Upper lobe of right lung (tissue), 1 donor: Measurements from ENCODE around the gene EGLN3. TPM values are rescaled to one million over a fixed set of nuclear protein-coding genes. Genes with fewer than 3 reads are reported as not detected.

Experiments
- ATAC-seq: fragments of 200-7000 bp; cut with Tn5 transposase; one replicate; pipeline ENCODE4 v1.9.1; 2020; ENCODE audit warnings: mild to moderate bottlenecking, moderate library complexity
- DNase-seq: peaks from one replicate; pipeline ENCODE4 v3.0.0-alpha.2; 2020
- H3K27ac ChIP-seq: fragments of 200-600 bp; one replicate; pipeline ENCODE4 v1.8.0; 2022
- H3K27me3 ChIP-seq: fragments of 200-600 bp; one replicate; pipeline ENCODE4 v1.8.0; 2022; ENCODE audit warnings: mild to moderate bottlenecking
- H3K36me3 ChIP-seq: fragments of 200-600 bp; one replicate; pipeline ENCODE4 v1.8.0; 2022
- H3K4me1 ChIP-seq: fragments of 200-600 bp; one replicate; pipeline ENCODE4 v1.8.0; 2022
- H3K4me3 ChIP-seq: fragments of 200-600 bp; one replicate; pipeline ENCODE4 v1.8.0; 2022; ENCODE audit warnings: mild to moderate bottlenecking
- H3K9me3 ChIP-seq: fragments of 200-600 bp; one replicate; pipeline ENCODE4 v1.8.0; 2022
- CTCF ChIP-seq: fragments of 200-600 bp; IDR thresholded peaks from one replicate; pipeline ENCODE4 v1.8.0; 2022; ENCODE audit warnings: antibody characterized with exemption
- intact Hi-C: fragments of 100-400 bp; cut with DNase I; formaldehyde crosslinking; loops from one replicate; pipeline ENCODE4 v1.11.0; 2022
- total RNA-seq: library from RNA; stranded (reverse); fragmentation: NEBNext Ultra II Directional; extraction: Animal tissue kit (Norgen Biotek cat#: 25700); gene quantifications from one replicate; pipeline ENCODE4 v1.2.1, GENCODE V29; 2021
- donor health status: DM: no; HTN: yes; CAD: no; lungs with severe emphysema.

EGLN3 gene
- total RNA-seq, 1 donor from 2014 or later = 7.6 TPM

GRCh38 chr14:33915682-33916081 is 35.2 kb downstream of the EGLN3 start:
- DNase-seq (no peak), ATAC-seq (peak; percentile 21)
- Histone ChIP-seq H3K9me3 (no peaks in the 10 kb centered on the region), H3K4me3 (no peak overlapping the region), H3K4me1 (peaks cover 6% of the 10 kb centered on the region), H3K27me3 (no peaks in the 10 kb centered on the region), H3K36me3 (no peaks in the 10 kb centered on the region), H3K27ac (no peak overlapping the region)
- intact Hi-C loops = no loop called here
- TF ChIP-seq CTCF = no peak

- no peaks in the 10 kb centered on the region for H3K36me3 ChIP-seq
- ATAC-seq (no peak), DNase-seq (no peak)
- H3K27me3 ChIP-seq = no peaks in the 10 kb centered on the region
- H3K4me3 ChIP-seq = no peak overlapping the region
- H3K4me1 ChIP-seq = peaks cover 6% of the 10 kb centered on the region
- TF ChIP-seq CTCF = no peak
- intact Hi-C loops = no loop called here
- H3K27ac ChIP-seq = no peak overlapping the region
- no peaks in the 10 kb centered on the region for H3K9me3 ChIP-seq
These were observed 36.0 kb downstream of the EGLN3 start for GRCh38 chr14:33914676-33915516.

DNA sequence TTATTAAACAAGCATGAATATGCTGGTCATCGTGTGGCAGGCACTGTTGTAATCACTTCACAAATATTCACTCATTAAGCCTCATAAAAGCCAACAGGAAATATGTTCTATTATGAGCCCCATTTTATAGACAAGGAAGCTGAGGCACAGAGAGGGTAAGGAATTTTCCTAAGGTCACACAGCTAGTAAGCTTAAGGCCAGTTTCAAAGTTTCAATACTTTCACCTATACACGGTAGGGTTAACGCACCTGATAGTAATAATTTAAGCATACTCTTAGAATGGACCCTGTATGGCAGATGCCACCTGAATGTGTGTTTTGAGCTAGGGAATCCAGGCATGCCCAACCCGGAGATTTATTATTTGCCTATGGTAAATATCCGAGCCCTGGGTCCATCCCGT is 39.8 kb downstream of the EGLN3 start:
- H3K4me1 ChIP-seq = no peaks in the 10 kb centered on the region
- H3K9me3 ChIP-seq = no peaks in the 10 kb centered on the region
- no peaks in the 10 kb centered on the region for H3K27me3 ChIP-seq
- ATAC-seq (no peak), DNase-seq (no peak)
- no peak overlapping the region for H3K4me3 ChIP-seq
- no peak overlapping the region for H3K27ac ChIP-seq
- TF ChIP-seq CTCF = no peak
- H3K36me3 ChIP-seq = no peaks in the 10 kb centered on the region
- intact Hi-C loops = no loop called here

DNA sequence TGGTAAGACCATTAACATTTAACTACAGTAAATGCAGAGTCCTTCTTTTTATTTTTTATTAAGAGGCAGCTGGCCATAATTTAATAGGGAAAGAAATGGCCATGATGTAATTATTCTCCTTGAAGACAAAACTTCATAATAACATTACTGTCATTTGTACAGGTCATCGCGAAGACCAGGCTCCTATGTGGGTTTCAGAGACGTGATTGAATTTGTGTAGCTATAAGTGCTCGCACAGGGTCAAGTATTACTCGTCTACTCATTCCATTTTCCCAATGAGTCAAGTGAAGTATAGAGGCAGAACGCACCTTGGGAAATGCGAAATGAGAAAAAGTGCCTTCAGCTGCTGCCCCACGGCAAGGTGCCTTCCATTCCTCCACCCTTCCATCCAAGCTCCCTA is 40.4 kb downstream of the EGLN3 start:
- no peaks in the 10 kb centered on the region for H3K9me3 ChIP-seq
- intact Hi-C loops = no loop called here
- DNase-seq = no peak
- no peak overlapping the region for H3K27ac ChIP-seq
- H3K36me3 ChIP-seq = no peaks in the 10 kb centered on the region
- no peaks in the 10 kb centered on the region for H3K4me1 ChIP-seq
- no peak overlapping the region for H3K4me3 ChIP-seq
- no peaks in the 10 kb centered on the region for H3K27me3 ChIP-seq
- ATAC-seq = no peak
- no peak for TF ChIP-seq CTCF

- Histone ChIP-seq H3K4me3 (no peak overlapping the region), H3K4me1 (no peaks in the 10 kb centered on the region), H3K9me3 (no peaks in the 10 kb centered on the region), H3K27me3 (no peaks in the 10 kb centered on the region), H3K36me3 (no peaks in the 10 kb centered on the region), H3K27ac (no peak overlapping the region)
- DNase-seq = no peak
- ATAC-seq = no peak
- intact Hi-C loops = no loop called here
- no peak for TF ChIP-seq CTCF
These were observed 41.3 kb downstream of the EGLN3 start for GRCh38 chr14:33909380-33910084.
